ENCODE data around the gene EXOG.

- TF ChIP-seq CTCF (IDR thresholded peaks at IDR 0.05) (no peak), POLR2A (IDR thresholded peaks at IDR 0.05) (no peak)
Observed at GRCh38 chr3:38566215-38566528, 70.0 kb downstream of the EXOG start.

All from uterus (tissue), 2 donors.